Endothelial cell of umbilical vein (primary cell): ENCODE results near the gene DRC1.

Experiments
- CTCF ChIP-seq, 2 donors: IDR thresholded peaks; 1 replicate in 1 of 2; 2 replicates in 1 of 2; pipeline ENCODE4 v1.5.1; 2011; ENCODE audit warnings: low read length in 2 of 2, mild to moderate bottlenecking in 2 of 2, moderate library complexity in 2 of 2, control low read depth in 1 of 2, inconsistent platforms in 1 of 2, low read depth in 1 of 2; ENCODE audit not compliant: insufficient read depth in 1 of 2; ENCODE audit errors: extremely low read depth in 1 of 2
- EZH2 ChIP-seq: IDR thresholded peaks from 2 replicates; pipeline ENCODE4 v1.6.1; 2012; ENCODE audit warnings: borderline replicate concordance, low read depth, mild to moderate bottlenecking, moderate library complexity, low read length, inconsistent platforms; ENCODE audit not compliant: severe bottlenecking
- MAX ChIP-seq: IDR thresholded peaks from 2 replicates; pipeline ENCODE4 v1.6.1; 2011; ENCODE audit not compliant: insufficient read depth, insufficient read length
- POLR2A ChIP-seq: IDR thresholded peaks from 2 replicates; pipeline ENCODE4 v1.6.1; 2012; ENCODE audit warnings: low read depth, mild to moderate bottlenecking, control low read depth, low read length
- POLR2AphosphoS5 ChIP-seq: IDR thresholded peaks from 2 replicates; pipeline ENCODE4 v1.6.1; 2012; ENCODE audit warnings: low read depth, mild to moderate bottlenecking, control low read depth, low read length, moderate library complexity; ENCODE audit not compliant: insufficient read depth

GRCh38 chr2:26422947-26423629, 21.4 kb downstream of the DRC1 start:
- TF ChIP-seq CTCF (IDR thresholded peaks at IDR 0.05; ENCODE audit: extremely low read depth in 1 of 2, insufficient read depth in 1 of 2, low read depth in 1 of 2, low read length in 2 of 2) = no peak
- no peak for TF ChIP-seq MAX
- no peak for TF ChIP-seq POLR2A
- TF ChIP-seq EZH2 = no peak
- no peak for TF ChIP-seq POLR2AphosphoS5
